HepG2 (cell line): ENCODE results near the gene TOM1L2. TPM values are rescaled to one million over a fixed set of nuclear protein-coding genes. Genes with fewer than 3 reads are reported as not detected.

Source experiments
- ATAC-seq: fragments of 200-7000 bp; cut with Tn5 transposase; 3 replicates; pipeline ENCODE4 v1.9.1; 2020; ENCODE audit warnings: mild to moderate bottlenecking, moderate library complexity
- BruUV-seq: library from RNA; stranded (reverse); fragments of 400-500 nt; replicated peaks from 2 replicates; lab custom pipeline; 2021; lab: Mats Ljungman, UMichigan
- CTCF ChIA-PET: fragments of 300-600 bp; formaldehyde crosslinking; extraction: SDS; loops from one replicate; lab custom pipeline; 2021; ENCODE audit warnings: low total read pairs, inconsistent platforms, low intra/inter-chr PET ratio; lab: Yijun Ruan, JAX
- POLR2A ChIA-PET: fragments of 350-600 bp; sonication (Branson Sonifier 250); formaldehyde crosslinking; loops from one replicate; lab custom pipeline; 2020; ENCODE audit warnings: antibody characterized with exemption, inconsistent platforms; lab: Yijun Ruan, JAX
- DNase-seq: peaks from one replicate; pipeline ENCODE4 v3.0.0-alpha.2; 2015; ENCODE audit warnings: low spot score
- FAIRE-seq: peaks from 3 replicates; lab custom pipeline; 2011; peaks lifted over from hg19 to GRCh38; lab: Jason Lieb, UNC
- H2AFZ ChIP-seq: one replicate; pipeline ENCODE4 v1.6.1; 2011; ENCODE audit warnings: low read length, inconsistent platforms
- H3K27ac ChIP-seq: fragments of 300-600 bp; 3 replicates; pipeline ENCODE4 v1.8.0; 2011; ENCODE audit warnings: mixed run types, mild to moderate bottlenecking, mixed read lengths, low read length, inconsistent platforms; ENCODE audit not compliant: insufficient read depth; ENCODE audit errors: extremely low read length
- H3K27me3 ChIP-seq, 2 experiments: fragments of 200-600 bp in 1 of 2; 2 replicates in 1 of 2; 3 replicates in 1 of 2; pipeline versions ENCODE4 v1.6.0 to v1.8.0; 2011; ENCODE audit warnings: low read length in 2 of 2, mild to moderate bottlenecking in 2 of 2, moderate library complexity in 2 of 2, inconsistent platforms in 1 of 2; ENCODE audit not compliant: insufficient read depth in 2 of 2, control insufficient read depth in 1 of 2
- H3K36me3 ChIP-seq, 2 experiments: fragments of 200-600 bp in 1 of 2; replicated peaks in 1 of 2; 2 replicates in 1 of 2; 3 replicates in 1 of 2; pipeline versions ENCODE4 v1.5.1 to v1.8.0; 2011; ENCODE audit warnings: low read length in 2 of 2, inconsistent platforms in 1 of 2; ENCODE audit not compliant: insufficient read depth in 2 of 2, control insufficient read depth in 1 of 2
- H3K4me1 ChIP-seq: 2 replicates; pipeline ENCODE4 v1.5.1; 2012; ENCODE audit warnings: low read length, inconsistent platforms; ENCODE audit not compliant: insufficient read depth
- H3K4me2 ChIP-seq: 2 replicates; pipeline ENCODE4 v1.6.0; 2011; ENCODE audit warnings: low read depth, low read length, inconsistent platforms
- H3K4me3 ChIP-seq, 3 experiments: fragments of 200-600 bp in 1 of 3; sonication (generic), shearing (Covaris generic) in 1 of 3; replicated peaks in 1 of 3; 2 replicates each; pipeline ENCODE4 v1.5.1; 2011 to 2016; ENCODE audit warnings: low read length in 3 of 3, inconsistent platforms in 2 of 3, low read depth in 2 of 3, mild to moderate bottlenecking in 2 of 3, control low read depth in 1 of 3, mixed read lengths in 1 of 3; ENCODE audit not compliant: insufficient read depth in 1 of 3
- H3K79me2 ChIP-seq: one replicate; pipeline ENCODE4 v1.6.1; 2011; ENCODE audit warnings: low read length, inconsistent platforms; ENCODE audit not compliant: insufficient read depth
- H3K9ac ChIP-seq: 2 replicates; pipeline ENCODE4 v1.6.0; 2011; ENCODE audit warnings: mild to moderate bottlenecking, low read depth, low read length, inconsistent platforms; ENCODE audit not compliant: insufficient read depth
- H3K9me3 ChIP-seq: 2 replicates; pipeline ENCODE4 v1.5.1; 2012; ENCODE audit warnings: mild to moderate bottlenecking, low read length
- H4K20me1 ChIP-seq: 2 replicates; pipeline ENCODE4 v1.6.0; 2011; ENCODE audit warnings: inconsistent platforms, mild to moderate bottlenecking, low read length, moderate library complexity; ENCODE audit not compliant: insufficient read depth
- ARHGAP35 ChIP-seq: sonication (generic); formaldehyde crosslinking; IDR thresholded peaks from 2 replicates; pipeline ENCODE4 v1.9.0; 2022; ENCODE audit warnings: mild to moderate bottlenecking, inconsistent platforms, moderate library complexity, missing genetic modification reagents, borderline replicate concordance
- CBX1 ChIP-seq: IDR thresholded peaks from one replicate; pipeline ENCODE4 v1.6.1; 2016; ENCODE audit warnings: antibody characterized with exemption, low read depth
- DPF2 ChIP-seq: sonication (generic); formaldehyde crosslinking; IDR thresholded peaks from 2 replicates; pipeline ENCODE4 v1.4.0; 2020; ENCODE audit warnings: mild to moderate bottlenecking, low read depth, missing genetic modification reagents, borderline replicate concordance
- EHMT2 ChIP-seq: fragments of 200-600 bp; sonication (generic); IDR thresholded peaks from 2 replicates; pipeline ENCODE4 v1.7.0; 2017; ENCODE audit warnings: antibody characterized with exemption, low read depth, low read length, borderline replicate concordance
- FLYWCH1 ChIP-seq: sonication (generic); formaldehyde crosslinking; IDR thresholded peaks from 2 replicates; pipeline ENCODE4 v1.8.1; 2023; ENCODE audit warnings: mild to moderate bottlenecking, missing genetic modification reagents
- IRF2 ChIP-seq: IDR thresholded peaks from 2 replicates; pipeline ENCODE4 v1.6.1; 2018; ENCODE audit warnings: missing genetic modification reagents, missing compliant biosample characterization
- SALL1 ChIP-seq: sonication (generic); formaldehyde crosslinking; IDR thresholded peaks from 2 replicates; pipeline ENCODE4 v1.8.0; 2022; ENCODE audit warnings: mild to moderate bottlenecking, missing genetic modification reagents
- SRSF4 ChIP-seq: fragments of 200-400 bp; formaldehyde crosslinking; IDR thresholded peaks from one replicate; pipeline ENCODE4 v1.6.1; 2018; ENCODE audit warnings: mild to moderate bottlenecking, low read depth, low read length, moderate library complexity; ENCODE audit not compliant: poor library complexity, severe bottlenecking
- YEATS4 ChIP-seq: sonication (generic); formaldehyde crosslinking; IDR thresholded peaks from 2 replicates; pipeline ENCODE4 v1.4.0; 2020; ENCODE audit warnings: missing genetic modification reagents, borderline replicate concordance
- ZNF180 ChIP-seq: sonication (generic); formaldehyde crosslinking; IDR thresholded peaks from 2 replicates; pipeline ENCODE4 v1.4.0; 2020; ENCODE audit warnings: low read depth, missing genetic modification reagents, borderline replicate concordance
- ZNF746 ChIP-seq: sonication (generic); formaldehyde crosslinking; IDR thresholded peaks from 2 replicates; pipeline ENCODE4 v1.8.0; 2022; ENCODE audit warnings: mild to moderate bottlenecking, missing genetic modification reagents
- WGBS: methylation state at CpG from one replicate; pipeline ENCODE4 v1.1.6; 2017; ENCODE audit warnings: low lambda C conversion rate; 5-methylcytosine and 5-hydroxymethylcytosine counted together
- in situ Hi-C: cut with HindIII; loops from 2 replicates; pipeline ENCODE4 v1.10.0; 2017; ENCODE audit warnings: low pct_unique_long_range_greater_than_20kb; ENCODE audit not compliant: extremely low pct_ligation_motif_present
- intact Hi-C: fragments of 100-400 bp; cut with micrococcal nuclease; formaldehyde crosslinking; loops from one replicate; pipeline ENCODE4 v1.10.0; 2022; ENCODE audit not compliant: unreplicated experiment
- polyA plus RNA-seq, 8 experiments: library from polyadenylated mRNA; depleted of rRNA in 3 of 8; stranded (reverse) in 7 of 8; unstranded in 1 of 8; fragments of >200 nt; fragmentation: Illumina TruSeq in 4 of 8; extraction: Trizol in 4 of 8; gene quantifications; 2 replicates each; pipeline versions ENCODE4 v1.2.1 to v1.2.3, GENCODE V29; 2011 to 2016; ENCODE audit warnings: low read depth in 4 of 8, missing spikeins in 1 of 8, mixed read lengths in 1 of 8; ENCODE audit not compliant: insufficient read depth in 1 of 8
- total RNA-seq, 5 experiments: library from RNA; depleted of rRNA; stranded (reverse); fragments of >200 nt; fragmentation: Illumina TruSeq; extraction: Trizol; gene quantifications; 2 replicates each; pipeline ENCODE4 v1.2.3, GENCODE V29; 2016; ENCODE audit warnings: low read depth in 1 of 5
- TF ChIP-seq, protein P1 (sequence below): IDR thresholded peaks from 2 replicates; pipeline ENCODE4 v1.6.1; 2016; ENCODE audit warnings: mild to moderate bottlenecking
- TF ChIP-seq, protein P2 (sequence below): sonication (generic); formaldehyde crosslinking; IDR thresholded peaks from 2 replicates; pipeline ENCODE4 v1.8.1; 2023; ENCODE audit warnings: missing genetic modification reagents, mild to moderate bottlenecking, borderline replicate concordance
- TF ChIP-seq, protein P3 (sequence below): sonication (generic); formaldehyde crosslinking; IDR thresholded peaks from 2 replicates; pipeline ENCODE4 v1.4.0; 2020; ENCODE audit warnings: mild to moderate bottlenecking, missing genetic modification reagents
- TF ChIP-seq, protein P4 (sequence below): sonication (generic); formaldehyde crosslinking; IDR thresholded peaks from 2 replicates; pipeline ENCODE4 v1.8.0; 2023; ENCODE audit warnings: mild to moderate bottlenecking, missing genetic modification reagents
- TF ChIP-seq, protein P5 (sequence below): fragments of 450-650 bp; IDR thresholded peaks from 2 replicates; pipeline ENCODE4 v1.6.1; 2017
- TF ChIP-seq, protein P6 (sequence below): sonication (generic); formaldehyde crosslinking; IDR thresholded peaks from 2 replicates; pipeline ENCODE4 v1.4.0; 2020; ENCODE audit warnings: mild to moderate bottlenecking, missing genetic modification reagents

Gene TOM1L2
- total and polyA plus RNA-seq, 2 of the 13 experiments (the other 11 are each of a cell fraction or from before 2014, with no cell fraction given), result 4.7 to 7.4 TPM

DNA sequence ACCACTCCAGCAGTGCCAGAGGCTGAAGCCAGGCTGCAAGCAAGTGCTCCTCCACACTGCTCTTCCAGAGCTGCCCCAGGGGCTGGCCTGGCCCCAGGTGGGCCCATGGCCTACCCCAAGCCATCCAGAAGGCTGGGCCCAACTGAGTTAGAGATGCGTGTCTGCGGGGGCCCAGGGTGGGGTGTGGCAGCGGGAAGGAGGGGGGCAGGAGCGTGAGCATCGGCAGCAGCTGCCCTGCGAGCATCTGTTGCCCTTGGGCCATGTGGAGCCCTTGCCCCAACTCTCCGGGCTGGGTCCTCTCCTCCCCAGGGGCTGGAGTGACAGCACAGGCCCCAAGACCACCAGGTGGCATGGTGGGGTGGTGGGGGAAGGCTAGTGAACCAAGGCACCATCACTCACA, 128.1 kb downstream of the TOM1L2 start (continued):
- TF ChIP-seq, protein P1, sequence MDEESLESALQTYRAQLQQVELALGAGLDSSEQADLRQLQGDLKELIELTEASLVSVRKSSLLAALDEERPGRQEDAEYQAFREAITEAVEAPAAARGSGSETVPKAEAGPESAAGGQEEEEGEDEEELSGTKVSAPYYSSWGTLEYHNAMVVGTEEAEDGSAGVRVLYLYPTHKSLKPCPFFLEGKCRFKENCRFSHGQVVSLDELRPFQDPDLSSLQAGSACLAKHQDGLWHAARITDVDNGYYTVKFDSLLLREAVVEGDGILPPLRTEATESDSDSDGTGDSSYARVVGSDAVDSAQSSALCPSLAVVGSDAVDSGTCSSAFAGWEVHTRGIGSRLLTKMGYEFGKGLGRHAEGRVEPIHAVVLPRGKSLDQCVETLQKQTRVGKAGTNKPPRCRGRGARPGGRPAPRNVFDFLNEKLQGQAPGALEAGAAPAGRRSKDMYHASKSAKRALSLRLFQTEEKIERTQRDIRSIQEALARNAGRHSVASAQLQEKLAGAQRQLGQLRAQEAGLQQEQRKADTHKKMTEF, result no peak
- TF ChIP-seq FLYWCH1 (CRISPR knock-in tag) (no peak), EHMT2 (no peak)

DNA sequence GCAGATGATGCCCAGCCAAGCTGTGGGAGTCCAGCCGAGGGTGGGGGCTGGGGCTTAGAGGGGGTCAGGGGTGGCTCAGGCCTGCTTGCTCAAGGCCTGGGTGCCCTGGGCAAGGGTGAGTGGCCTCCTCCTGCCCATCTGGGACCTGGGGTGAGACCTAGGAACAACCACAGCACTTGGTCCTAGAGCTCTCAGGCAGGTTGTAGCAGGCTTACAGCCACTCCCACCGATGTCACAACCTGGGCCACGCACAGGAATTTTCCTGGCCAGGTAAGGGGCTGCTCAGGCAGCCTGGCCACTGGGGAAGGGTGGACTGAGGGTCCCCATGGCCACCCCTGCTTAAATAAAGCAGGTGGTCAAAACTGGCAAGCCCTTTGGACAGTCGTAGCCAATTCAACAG, 129.1 kb downstream of the TOM1L2 start:
- Histone ChIP-seq H3K27ac (no peak overlapping the region), H3K9ac (no peak overlapping the region), H3K79me2 (no peaks in the 10 kb centered on the region), H3K27me3 (no peaks in the 10 kb centered on the region; a peak in 2 of 5 replicates), H3K4me1 (peaks cover 67% of the 10 kb centered on the region), H3K36me3 (no peaks in the 10 kb centered on the region), H2AFZ (no peak overlapping the region), H3K4me3 (no peak overlapping the region), H4K20me1 (no peaks in the 10 kb centered on the region), H3K9me3 (no peaks in the 10 kb centered on the region), H3K4me2 (no peak overlapping the region)
- intact Hi-C loops, result no loop called here
- CTCF ChIA-PET, result no interaction called here
- 30% methylated on average over 2 of the region's 4 CpGs for WGBS
- FAIRE-seq (no peak), DNase-seq (no peak), ATAC-seq (no peak)
- in situ Hi-C loops, result no loop called here
- no TSS peak for BruUV-seq
- POLR2A ChIA-PET, result interaction anchor here (2.8 kb wide), 1 partner anchor 12 kb away, joined by 13 read pairs; no protein-coding TSS in a partner anchor
- TF ChIP-seq IRF2 (CRISPR knock-in tag), result no peak
- TF ChIP-seq ZNF746 (CRISPR knock-in tag), result no peak
- TF ChIP-seq, protein P2, sequence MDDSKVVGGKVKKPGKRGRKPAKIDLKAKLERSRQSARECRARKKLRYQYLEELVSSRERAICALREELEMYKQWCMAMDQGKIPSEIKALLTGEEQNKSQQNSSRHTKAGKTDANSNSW (CRISPR knock-in tag), result no peak
- TF ChIP-seq, protein P3, sequence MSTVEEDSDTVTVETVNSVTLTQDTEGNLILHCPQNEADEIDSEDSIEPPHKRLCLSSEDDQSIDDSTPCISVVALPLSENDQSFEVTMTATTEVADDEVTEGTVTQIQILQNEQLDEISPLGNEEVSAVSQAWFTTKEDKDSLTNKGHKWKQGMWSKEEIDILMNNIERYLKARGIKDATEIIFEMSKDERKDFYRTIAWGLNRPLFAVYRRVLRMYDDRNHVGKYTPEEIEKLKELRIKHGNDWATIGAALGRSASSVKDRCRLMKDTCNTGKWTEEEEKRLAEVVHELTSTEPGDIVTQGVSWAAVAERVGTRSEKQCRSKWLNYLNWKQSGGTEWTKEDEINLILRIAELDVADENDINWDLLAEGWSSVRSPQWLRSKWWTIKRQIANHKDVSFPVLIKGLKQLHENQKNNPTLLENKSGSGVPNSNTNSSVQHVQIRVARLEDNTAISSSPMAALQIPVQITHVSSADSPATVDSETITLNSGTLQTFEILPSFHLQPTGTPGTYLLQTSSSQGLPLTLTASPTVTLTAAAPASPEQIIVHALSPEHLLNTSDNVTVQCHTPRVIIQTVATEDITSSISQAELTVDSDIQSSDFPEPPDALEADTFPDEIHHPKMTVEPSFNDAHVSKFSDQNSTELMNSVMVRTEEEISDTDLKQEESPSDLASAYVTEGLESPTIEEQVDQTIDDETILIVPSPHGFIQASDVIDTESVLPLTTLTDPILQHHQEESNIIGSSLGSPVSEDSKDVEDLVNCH (CRISPR knock-in tag), result no peak
- no peak for TF ChIP-seq SRSF4
- TF ChIP-seq, protein P4, sequence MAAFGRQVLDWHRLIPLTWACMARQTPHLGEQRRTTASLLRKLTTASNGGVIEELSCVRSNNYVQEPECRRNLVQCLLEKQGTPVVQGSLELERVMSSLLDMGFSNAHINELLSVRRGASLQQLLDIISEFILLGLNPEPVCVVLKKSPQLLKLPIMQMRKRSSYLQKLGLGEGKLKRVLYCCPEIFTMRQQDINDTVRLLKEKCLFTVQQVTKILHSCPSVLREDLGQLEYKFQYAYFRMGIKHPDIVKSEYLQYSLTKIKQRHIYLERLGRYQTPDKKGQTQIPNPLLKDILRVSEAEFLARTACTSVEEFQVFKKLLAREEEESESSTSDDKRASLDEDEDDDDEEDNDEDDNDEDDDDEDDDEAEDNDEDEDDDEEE, result no peak
- no peak for TF ChIP-seq ZNF180
- TF ChIP-seq SALL1 (CRISPR knock-in tag), result no peak
- TF ChIP-seq, protein P5, sequence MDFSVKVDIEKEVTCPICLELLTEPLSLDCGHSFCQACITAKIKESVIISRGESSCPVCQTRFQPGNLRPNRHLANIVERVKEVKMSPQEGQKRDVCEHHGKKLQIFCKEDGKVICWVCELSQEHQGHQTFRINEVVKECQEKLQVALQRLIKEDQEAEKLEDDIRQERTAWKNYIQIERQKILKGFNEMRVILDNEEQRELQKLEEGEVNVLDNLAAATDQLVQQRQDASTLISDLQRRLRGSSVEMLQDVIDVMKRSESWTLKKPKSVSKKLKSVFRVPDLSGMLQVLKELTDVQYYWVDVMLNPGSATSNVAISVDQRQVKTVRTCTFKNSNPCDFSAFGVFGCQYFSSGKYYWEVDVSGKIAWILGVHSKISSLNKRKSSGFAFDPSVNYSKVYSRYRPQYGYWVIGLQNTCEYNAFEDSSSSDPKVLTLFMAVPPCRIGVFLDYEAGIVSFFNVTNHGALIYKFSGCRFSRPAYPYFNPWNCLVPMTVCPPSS, result no peak
- no peak for TF ChIP-seq DPF2 (CRISPR knock-in tag)
- TF ChIP-seq, protein P6, sequence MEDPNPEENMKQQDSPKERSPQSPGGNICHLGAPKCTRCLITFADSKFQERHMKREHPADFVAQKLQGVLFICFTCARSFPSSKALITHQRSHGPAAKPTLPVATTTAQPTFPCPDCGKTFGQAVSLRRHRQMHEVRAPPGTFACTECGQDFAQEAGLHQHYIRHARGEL (CRISPR knock-in tag), result no peak
- no peak for TF ChIP-seq ARHGAP35 (CRISPR knock-in tag)
- TF ChIP-seq CBX1, result no peak
- no peak for TF ChIP-seq YEATS4
